Hippocampal formation (tissue), 2 donors: ENCODE data around the gene HDHD3.
"Not testable (repeated sequence)": the region's sequence is repeated elsewhere in the genome, so short reads cannot be mapped to it uniquely, and the experiment has no call there.

Experiments used
- DNase-seq, 2 donors: peaks; one replicate each; lab custom pipeline; 2025; lab: John Stamatoyannopoulos, UW

Gene HDHD3

GRCh38 chr9:113376634-113377567 is at the start of gene HDHD3:
Gene HDHD3, minus strand, starts transcription at chr9:113376986. Its CDS starts 2,632 bp downstream, at chr9:113374354.
- DNase-seq, result peak; percentile 61 to 69

GRCh38 chr9:113425072-113425471 is 48.3 kb upstream of the HDHD3 start:
- DNase-seq, result no peak

GRCh38 chr9:113421726-113422125 is 44.9 kb upstream of the HDHD3 start:
- DNase-seq, result no peak

- DNase-seq, result no peak
Observed at GRCh38 chr9:113417370-113417769, 40.6 kb upstream of the HDHD3 start.

- peak in 1 of 2 donors; percentile 29 for DNase-seq
Observed at GRCh38 chr9:113416149-113416721, 39.4 kb upstream of the HDHD3 start.

- peak; percentile 86 to 95 for DNase-seq
Observed at GRCh38 chr9:113410207-113410864, 33.5 kb upstream of the HDHD3 start, which contains the start of the genes C9orf43 and POLE3. Gene C9orf43, plus strand, starts transcription at chr9:113410747. Its CDS starts 2,747 bp downstream, at chr9:113413494. Gene POLE3, minus strand, starts transcription at chr9:113410675. Its CDS starts 382 bp downstream, at chr9:113410293.

GRCh38 chr9:113409883-113410206 is 33.1 kb upstream of the HDHD3 start:
- no peak for DNase-seq

- no peak for DNase-seq
Observed at GRCh38 chr9:113409481-113409880, 32.7 kb upstream of the HDHD3 start.

- peak; percentile 16 for DNase-seq
Observed at GRCh38 chr9:113406873-113407511, 30.2 kb upstream of the HDHD3 start.

GRCh38 chr9:113406353-113406752 is 29.6 kb upstream of the HDHD3 start:
- not testable (repeated sequence) for DNase-seq

GRCh38 chr9:113403646-113404045 is 26.9 kb upstream of the HDHD3 start:
- no peak for DNase-seq

GRCh38 chr9:113401027-113401792 is 24.4 kb upstream of the HDHD3 start, which contains the start of gene ALAD:
Gene ALAD, minus strand, starts transcription at chr9:113401284. Its CDS starts 7,725 bp downstream, at chr9:113393559.
- DNase-seq, result peak; percentile 98 to 99

GRCh38 chr9:113399646-113400200 is 22.9 kb upstream of the HDHD3 start:
- DNase-seq, result no peak

GRCh38 chr9:113398796-113399195 is 22.0 kb upstream of the HDHD3 start:
- no peak for DNase-seq

- DNase-seq, result no peak
Observed at GRCh38 chr9:113397203-113397631, 20.4 kb upstream of the HDHD3 start.

GRCh38 chr9:113395000-113395861 is 18.4 kb upstream of the HDHD3 start:
- DNase-seq, result no peak

GRCh38 chr9:113393281-113393680 is 16.5 kb upstream of the HDHD3 start:
- peak; percentile 7 to 38 for DNase-seq

GRCh38 chr9:113391917-113392316 is 15.1 kb upstream of the HDHD3 start:
- DNase-seq, result no peak

- no peak for DNase-seq
Observed at GRCh38 chr9:113390192-113390960, 13.6 kb upstream of the HDHD3 start.
